Uterus (tissue), 4 donors: ENCODE measurements around the gene DKK2. TPM values are rescaled to one million over a fixed set of nuclear protein-coding genes. Genes with fewer than 3 reads are reported as not detected.
"Not testable (repeated sequence)": the region's sequence is repeated elsewhere in the genome, so short reads cannot be mapped to it uniquely, and the experiment has no call there.

ENCODE experiments used
- DNase-seq, 2 donors: peaks; one replicate each; pipeline ENCODE4 v3.0.0-alpha.2; 2019 to 2020
- H3K27ac ChIP-seq, 2 donors: fragments of 200-600 bp; sonication (generic); 1 replicate in 1 of 2; 2 replicates in 1 of 2; pipeline ENCODE4 v1.5.1; 2016 to 2018
- H3K27me3 ChIP-seq, 2 donors: fragments of 200-600 bp; sonication (generic); one replicate each; pipeline ENCODE4 v1.5.1; 2018 to 2019; ENCODE audit warnings: control low read depth in 1 of 2
- H3K36me3 ChIP-seq, 2 donors: fragments of 200-600 bp; sonication (generic); one replicate each; pipeline ENCODE4 v1.5.1; 2019; ENCODE audit warnings: control low read depth in 1 of 2
- H3K4me1 ChIP-seq, 2 donors: fragments of 200-600 bp; sonication (generic); one replicate each; pipeline ENCODE4 v1.5.1; 2018 to 2019; ENCODE audit warnings: control low read depth in 1 of 2
- H3K4me3 ChIP-seq, 2 donors: fragments of 200-600 bp; sonication (generic); 1 replicate in 1 of 2; 2 replicates in 1 of 2; pipeline ENCODE4 v1.5.1; 2018 to 2019; ENCODE audit warnings: mild to moderate bottlenecking in 1 of 2
- H3K9me3 ChIP-seq, 2 donors: fragments of 200-600 bp; sonication (generic); one replicate each; pipeline ENCODE4 v1.5.1; 2019; ENCODE audit warnings: control low read depth in 1 of 2
- CTCF ChIP-seq, 4 experiments: fragments of 200-600 bp in 2 of 4; fragments of 450-650 bp in 2 of 4; sonication (generic) in 2 of 4; IDR thresholded peaks; one replicate each; pipeline ENCODE4 v1.5.1; 2016 to 2019; ENCODE audit warnings: antibody characterized with exemption in 4 of 4, mild to moderate bottlenecking in 2 of 4, moderate library complexity in 1 of 4
- POLR2A ChIP-seq, 2 donors: fragments of 450-650 bp; IDR thresholded peaks; one replicate each; pipeline ENCODE4 v1.6.1; 2016; ENCODE audit warnings: antibody characterized with exemption in 2 of 2, mild to moderate bottlenecking in 1 of 2, moderate library complexity in 1 of 2
- intact Hi-C: fragments of 100-400 bp; cut with DNase I; formaldehyde crosslinking; loops from one replicate; pipeline ENCODE4 v1.15.1; 2023; ENCODE audit warnings: low total_unique reads
- total RNA-seq, 4 donors: library from RNA; depleted of rRNA in 3 of 4; stranded (reverse); fragments of >200 nt in 3 of 4; gene quantifications; one replicate each; pipeline versions ENCODE4 v1.1.0 to v1.2.4, GENCODE V29; 2014 to 2023
- donor health status: DM: yes; HTN: yes; CAD: no.

DKK2 gene
- total RNA-seq, 4 donors from 2014 or later: 1.5 to 25.0 TPM; not detected in 2

- TF ChIP-seq POLR2A (IDR thresholded peaks at IDR 0.05): no peak
- TF ChIP-seq CTCF (IDR thresholded peaks at IDR 0.05): no peak
- H3K36me3 ChIP-seq: no peaks in the 10 kb centered on the region
- no peak for DNase-seq
- no peaks in the 10 kb centered on the region for H3K9me3 ChIP-seq
- H3K4me1 ChIP-seq: no peaks in the 10 kb centered on the region
- H3K27ac ChIP-seq: no peak overlapping the region
- no peak overlapping the region for H3K4me3 ChIP-seq
- no peaks in the 10 kb centered on the region for H3K27me3 ChIP-seq
- intact Hi-C loops: no loop called here
Observed at GRCh38 chr4:106914223-106914622, 121.9 kb downstream of the DKK2 start.

- Histone ChIP-seq H3K9me3 (no peaks in the 10 kb centered on the region), H3K27ac (no peak overlapping the region), H3K36me3 (no peaks in the 10 kb centered on the region), H3K27me3 (no peaks in the 10 kb centered on the region), H3K4me3 (no peak overlapping the region), H3K4me1 (no peaks in the 10 kb centered on the region)
- no peak for TF ChIP-seq CTCF (IDR thresholded peaks at IDR 0.05)
- no peak for TF ChIP-seq POLR2A (IDR thresholded peaks at IDR 0.05)
- DNase-seq: no peak
- intact Hi-C loops: no loop called here
Observed at GRCh38 chr4:106909486-106910188, 126.5 kb downstream of the DKK2 start.

- H3K27ac ChIP-seq, intact Hi-C loops, H3K36me3 ChIP-seq, H3K9me3 ChIP-seq, H3K4me1 ChIP-seq, DNase-seq, H3K4me3 ChIP-seq, H3K27me3 ChIP-seq: not testable (repeated sequence)
Observed at GRCh38 chr4:106908049-106908448, 128.1 kb downstream of the DKK2 start.

- intact Hi-C loops: no loop called here
Observed at GRCh38 chr4:106907216-106907615, 128.9 kb downstream of the DKK2 start.

GRCh38 chr4:106906728-106907127 is 129.4 kb downstream of the DKK2 start:
- TF ChIP-seq POLR2A (IDR thresholded peaks at IDR 0.05): no peak
- no peak for TF ChIP-seq CTCF (IDR thresholded peaks at IDR 0.05)
- H3K27ac ChIP-seq: no peak overlapping the region
- no peaks in the 10 kb centered on the region for H3K27me3 ChIP-seq
- no peak overlapping the region for H3K4me3 ChIP-seq
- H3K9me3 ChIP-seq: no peaks in the 10 kb centered on the region
- intact Hi-C loops: no loop called here
- no peaks in the 10 kb centered on the region for H3K4me1 ChIP-seq
- H3K36me3 ChIP-seq: no peaks in the 10 kb centered on the region
- DNase-seq: no peak

More at GRCh38 chr4:106907216-106907615, 128.9 kb downstream of the DKK2 start:
- Histone ChIP-seq H3K36me3 (no peaks in the 10 kb centered on the region), H3K4me3 (no peak overlapping the region), H3K4me1 (no peaks in the 10 kb centered on the region), H3K27ac (no peak overlapping the region), H3K27me3 (no peaks in the 10 kb centered on the region), H3K9me3 (no peaks in the 10 kb centered on the region)
- DNase-seq: no peak
- no peak for TF ChIP-seq CTCF (IDR thresholded peaks at IDR 0.05)
- no peak for TF ChIP-seq POLR2A (IDR thresholded peaks at IDR 0.05)
